Smooth muscle cell of the pulmonary artery (primary cell): ENCODE results near the gene KRTAP7-1. TPM values are rescaled to one million over a fixed set of nuclear protein-coding genes. Genes with fewer than 3 reads are reported as not detected.

Source experiments
- total RNA-seq: library from RNA; depleted of rRNA; stranded (reverse); fragments of >200 nt; gene quantifications from 2 replicates; pipeline ENCODE4 v1.2.3, GENCODE V29; 2014

The KRTAP7-1 gene, protein sequence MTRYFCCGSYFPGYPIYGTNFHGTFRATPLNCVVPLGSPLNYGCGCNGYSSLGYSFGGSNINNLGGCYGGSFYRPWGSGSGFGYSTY
- total RNA-seq: not detected in 2 replicates

DNA sequence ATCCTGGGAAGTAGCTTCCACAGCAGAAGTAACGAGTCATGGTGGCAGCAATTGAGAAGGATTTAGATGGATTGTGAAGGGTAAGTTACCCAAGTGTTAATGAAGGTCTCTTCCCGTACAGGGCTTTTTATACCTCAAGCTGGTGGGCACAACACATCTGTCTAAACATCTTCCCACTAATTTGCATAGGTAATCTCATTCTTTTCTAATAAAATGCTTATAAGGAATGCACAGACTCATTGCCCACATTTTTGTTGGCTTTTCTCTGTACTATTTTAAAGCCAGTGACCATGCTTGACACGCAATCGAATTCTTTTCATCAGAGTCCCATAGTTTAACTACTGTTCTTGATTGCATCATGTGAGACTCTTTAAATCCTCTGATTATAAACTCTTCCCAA, at the start of gene KRTAP7-1:
KRTAP7-1 (minus strand) TSS at position 101 of the 400 bp plus-strand sequence; CDS start at position 40, 61 bp downstream.

DNA sequence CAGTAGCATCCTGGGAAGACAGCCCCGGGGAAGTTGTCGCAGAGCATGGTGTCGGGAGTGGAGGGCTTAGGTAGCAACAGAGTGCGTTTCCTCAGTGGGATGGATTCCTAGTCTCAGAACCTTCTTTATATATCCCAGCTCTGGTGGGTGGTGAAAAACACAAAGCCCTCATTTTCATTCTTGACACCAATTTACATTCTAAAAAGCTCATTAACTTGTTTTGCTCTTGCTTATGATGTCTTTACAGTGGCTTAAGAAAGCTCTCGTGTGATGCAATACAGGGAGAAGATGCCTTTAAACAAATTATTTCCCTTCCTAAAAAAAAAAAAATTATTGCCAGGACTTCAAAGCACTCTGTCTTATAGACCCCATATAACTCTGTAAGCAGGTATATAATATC, 16.4 kb downstream of the KRTAP7-1 start, which contains the start of gene KRTAP8-1:
KRTAP8-1 (minus strand) TSS at position 101 of the 400 bp plus-strand sequence; CDS start at position 47, 54 bp downstream.

Other genes starting within 250 kb of the KRTAP7-1 start
- not detected in 2 replicates for gene KRTAP22-2, start 239.4 kb downstream of the KRTAP7-1 start, total RNA-seq
- gene KRTAP6-3, start 237.3 kb downstream of the KRTAP7-1 start, total RNA-seq: not detected in 2 replicates
- not detected in 2 replicates for gene KRTAP6-2, start 230.9 kb downstream of the KRTAP7-1 start, total RNA-seq
- gene KRTAP22-1, start 228.7 kb downstream of the KRTAP7-1 start, total RNA-seq: not detected in 2 replicates
- gene KRTAP6-1, start 215.8 kb downstream of the KRTAP7-1 start, total RNA-seq: not detected in 2 replicates
- not detected in 2 replicates for gene KRTAP20-1, start 213.3 kb downstream of the KRTAP7-1 start, total RNA-seq
- gene KRTAP20-4, start 209.1 kb downstream of the KRTAP7-1 start, total RNA-seq: not detected in 2 replicates
- gene KRTAP20-2, start 194.6 kb downstream of the KRTAP7-1 start, total RNA-seq: not detected in 2 replicates
- not detected in 2 replicates for gene KRTAP20-3, start 186.9 kb downstream of the KRTAP7-1 start, total RNA-seq
- gene KRTAP21-3, start 111.0 kb downstream of the KRTAP7-1 start, total RNA-seq: not detected in 2 replicates
- not detected in 2 replicates for gene KRTAP21-2, start 82.5 kb downstream of the KRTAP7-1 start, total RNA-seq
- gene KRTAP21-1, start 74.3 kb downstream of the KRTAP7-1 start, total RNA-seq: not detected in 2 replicates
- gene KRTAP8-1, start 16.5 kb downstream of the KRTAP7-1 start, total RNA-seq: not detected in 2 replicates
- gene KRTAP11-1, start 51.8 kb upstream of the KRTAP7-1 start, total RNA-seq: not detected in 2 replicates
- not detected in 2 replicates for gene KRTAP19-8, start 208.7 kb upstream of the KRTAP7-1 start, total RNA-seq